Measurements from ENCODE around the gene DSTYK. TPM values are rescaled to one million over a fixed set of nuclear protein-coding genes. Genes with fewer than 3 reads are reported as not detected.

Gene DSTYK
- total RNA-seq, 2 donors from 2014 or later, result 6.5 to 8.6 TPM

DNA sequence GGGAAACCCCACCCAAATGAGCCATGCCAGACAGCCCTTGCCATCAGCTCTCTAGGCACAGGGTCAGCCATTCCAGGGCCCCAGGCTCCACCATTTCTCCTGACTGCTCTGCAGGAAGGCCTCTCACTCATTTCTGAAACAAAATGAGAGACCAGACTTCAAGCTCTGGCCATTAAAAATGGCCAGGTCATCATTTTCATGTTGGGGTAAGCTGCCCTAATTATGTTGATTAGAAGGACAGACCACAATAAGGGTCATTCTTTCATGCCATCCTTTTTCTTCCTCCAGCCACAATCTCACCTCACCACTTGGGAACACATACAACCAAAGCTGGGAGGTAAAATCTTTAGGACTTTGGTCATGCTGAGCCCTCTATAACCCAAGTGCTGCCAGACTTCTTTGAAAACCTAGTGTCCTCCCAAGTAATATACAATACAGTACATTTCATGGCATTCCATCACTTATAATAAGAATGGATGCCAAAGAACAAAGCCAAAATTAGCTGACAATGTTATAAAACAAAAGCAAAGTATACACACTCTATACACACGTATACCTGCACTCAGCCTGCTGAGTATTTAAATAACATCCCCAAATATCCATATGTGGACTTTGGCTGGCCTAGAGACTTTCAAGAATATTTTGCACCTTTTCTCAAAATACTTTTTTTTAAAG, 67.3 kb downstream of the DSTYK start:
- intact Hi-C loops (cut with DNase I), result no loop called here
- ATAC-seq (no peak), DNase-seq (no peak)
- H3K9me3 ChIP-seq, result no peaks in the 10 kb centered on the region
- H3K36me3 ChIP-seq (replicated peaks in 1 of 2; ENCODE audit: insufficient read depth in 1 of 2, low read depth in 2 of 2), result peaks cover 0 to 4% of the 10 kb centered on the region in 2 donors
- WGBS, 2 donors, result 65 to 67% methylated on average over 1 of the region's 1 CpG
- H3K27me3 ChIP-seq, result no peaks in the 10 kb centered on the region
- peaks cover 18% of the 10 kb centered on the region for H3K4me1 ChIP-seq
- peak overlapping the region; percentile 14 to 67 (median 22) for H3K27ac ChIP-seq
- no peak for TF ChIP-seq POLR2A (IDR thresholded peaks at IDR 0.05)
- TF ChIP-seq, protein P1, sequence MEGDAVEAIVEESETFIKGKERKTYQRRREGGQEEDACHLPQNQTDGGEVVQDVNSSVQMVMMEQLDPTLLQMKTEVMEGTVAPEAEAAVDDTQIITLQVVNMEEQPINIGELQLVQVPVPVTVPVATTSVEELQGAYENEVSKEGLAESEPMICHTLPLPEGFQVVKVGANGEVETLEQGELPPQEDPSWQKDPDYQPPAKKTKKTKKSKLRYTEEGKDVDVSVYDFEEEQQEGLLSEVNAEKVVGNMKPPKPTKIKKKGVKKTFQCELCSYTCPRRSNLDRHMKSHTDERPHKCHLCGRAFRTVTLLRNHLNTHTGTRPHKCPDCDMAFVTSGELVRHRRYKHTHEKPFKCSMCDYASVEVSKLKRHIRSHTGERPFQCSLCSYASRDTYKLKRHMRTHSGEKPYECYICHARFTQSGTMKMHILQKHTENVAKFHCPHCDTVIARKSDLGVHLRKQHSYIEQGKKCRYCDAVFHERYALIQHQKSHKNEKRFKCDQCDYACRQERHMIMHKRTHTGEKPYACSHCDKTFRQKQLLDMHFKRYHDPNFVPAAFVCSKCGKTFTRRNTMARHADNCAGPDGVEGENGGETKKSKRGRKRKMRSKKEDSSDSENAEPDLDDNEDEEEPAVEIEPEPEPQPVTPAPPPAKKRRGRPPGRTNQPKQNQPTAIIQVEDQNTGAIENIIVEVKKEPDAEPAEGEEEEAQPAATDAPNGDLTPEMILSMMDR (IDR thresholded peaks at IDR 0.05), result no peak
- no peak overlapping the region for H3K4me3 ChIP-seq

DNA sequence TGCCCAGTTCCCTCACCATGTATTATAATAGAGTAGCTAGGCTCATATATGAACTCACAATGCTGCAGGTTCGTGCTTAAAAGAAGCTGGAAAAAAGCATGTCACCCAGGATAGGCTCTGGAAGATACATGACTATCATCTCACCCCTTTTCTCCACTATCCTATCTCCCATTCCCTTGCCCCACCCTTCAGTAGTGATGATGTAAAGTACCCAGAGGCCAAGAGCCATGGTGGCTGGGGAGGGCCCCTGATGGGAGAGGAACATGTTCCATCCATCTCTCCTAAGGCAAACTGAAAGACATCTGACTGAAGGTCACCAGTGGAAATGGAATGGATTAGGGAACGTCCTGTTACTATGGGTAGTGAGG, 69.4 kb downstream of the DSTYK start:
- peaks cover 18% of the 10 kb centered on the region for H3K4me1 ChIP-seq
- H3K27me3 ChIP-seq, result no peaks in the 10 kb centered on the region
- H3K36me3 ChIP-seq (replicated peaks in 1 of 2; ENCODE audit: insufficient read depth in 1 of 2, low read depth in 2 of 2), result no peaks in the 10 kb centered on the region
- H3K27ac ChIP-seq, result peak overlapping the region in 2 of 4 donors; percentile 51
- WGBS, 2 donors, result 25 to 32% methylated on average over 2 of the region's 2 CpGs
- no peak for ATAC-seq
- intact Hi-C loops (cut with DNase I), result no loop called here
- H3K9me3 ChIP-seq, result no peaks in the 10 kb centered on the region
- no peak overlapping the region for H3K4me3 ChIP-seq
- no peak for DNase-seq
- TF ChIP-seq, protein P1 (IDR thresholded peaks at IDR 0.05), result no peak
- TF ChIP-seq POLR2A (IDR thresholded peaks at IDR 0.05), result no peak

GRCh38 chr1:205141236-205142101, 70.0 kb downstream of the DSTYK start:
- TF ChIP-seq, protein P1 (IDR thresholded peaks at IDR 0.05), result peak; percentile 44 to 86 (median 78)
- TF ChIP-seq POLR2A (IDR thresholded peaks at IDR 0.05), result no peak
- Histone ChIP-seq H3K9me3 (no peaks in the 10 kb centered on the region), H3K36me3 (replicated peaks in 1 of 2; ENCODE audit: insufficient read depth in 1 of 2, low read depth in 2 of 2) (no peaks in the 10 kb centered on the region), H3K27me3 (no peaks in the 10 kb centered on the region), H3K4me1 (peaks cover 18% of the 10 kb centered on the region), H3K27ac (peak overlapping the region in 2 of 4 donors; percentile 51), H3K4me3 (no peak overlapping the region)
- 13 to 18% methylated on average over 12 of the region's 12 CpGs for WGBS, 2 donors
- intact Hi-C loops (cut with DNase I), result no loop called here
- peak; percentile 80 to 90 (median 83) for DNase-seq
- ATAC-seq, result peak; percentile 88

DNA sequence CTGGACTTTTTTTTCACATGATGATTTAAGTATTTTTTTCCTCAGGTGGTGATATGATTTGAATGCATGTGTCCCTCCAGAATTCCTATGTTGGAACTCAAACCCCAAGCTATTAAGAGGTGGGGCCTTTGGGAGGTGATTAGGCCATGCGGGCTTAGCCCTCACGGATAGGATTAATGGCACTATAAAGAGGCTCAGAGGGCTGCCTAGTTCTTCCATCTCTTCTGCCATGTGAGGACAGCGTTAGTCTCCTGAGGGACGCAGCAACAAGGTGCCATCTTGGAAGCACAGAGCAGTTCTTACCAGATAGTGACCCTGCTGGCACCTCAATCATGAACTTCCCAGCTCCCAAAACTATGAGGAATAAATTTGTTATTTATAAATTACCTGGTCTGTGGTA, 71.4 kb downstream of the DSTYK start:
- no peak overlapping the region for H3K4me3 ChIP-seq
- H3K4me1 ChIP-seq, result peaks cover 17% of the 10 kb centered on the region
- no peaks in the 10 kb centered on the region for H3K9me3 ChIP-seq
- WGBS, 2 donors, result 81 to 84% methylated on average over 4 of the region's 4 CpGs
- no peak for ATAC-seq
- intact Hi-C loops (cut with DNase I), result no loop called here
- no peak overlapping the region for H3K27ac ChIP-seq
- H3K27me3 ChIP-seq, result no peaks in the 10 kb centered on the region
- no peak for DNase-seq
- no peaks in the 10 kb centered on the region for H3K36me3 ChIP-seq (replicated peaks in 1 of 2; ENCODE audit: insufficient read depth in 1 of 2, low read depth in 2 of 2)
- no peak for TF ChIP-seq POLR2A (IDR thresholded peaks at IDR 0.05)
- TF ChIP-seq, protein P1 (IDR thresholded peaks at IDR 0.05), result no peak

All from body of pancreas (tissue), 4 donors.